CD4-positive, alpha-beta memory T cell (primary cell): ENCODE results near the gene CCDC110. TPM values are rescaled to one million over a fixed set of nuclear protein-coding genes. Genes with fewer than 3 reads are reported as not detected.

ENCODE experiments used
- CTCF ChIA-PET: fragments of 350-600 bp; sonication (Branson Sonifier 250); formaldehyde crosslinking; loops from one replicate; lab custom pipeline; 2021; ENCODE audit warnings: inconsistent platforms; ENCODE audit not compliant: partially characterized antibody; lab: Charles Lee
- POLR2A ChIA-PET: fragments of 350-600 bp; sonication (Branson Sonifier 250); formaldehyde crosslinking; loops from one replicate; lab custom pipeline; 2021; ENCODE audit not compliant: partially characterized antibody; lab: Charles Lee
- DNase-seq, 5 donors: peaks; one replicate each; pipeline versions ENCODE4 v3.0.0 to v3.0.0-alpha.2; 2020 to 2022; ENCODE audit warnings: mixed read lengths in 1 of 5
- H3K27ac ChIP-seq: one replicate; pipeline ENCODE4 v1.7.0; 2013; ENCODE audit warnings: low read depth, low read length
- H3K27me3 ChIP-seq: 2 replicates; pipeline ENCODE4 v1.7.0; 2013; ENCODE audit warnings: mild to moderate bottlenecking, low read length, moderate library complexity; ENCODE audit not compliant: insufficient read depth
- H3K36me3 ChIP-seq: 2 replicates; pipeline ENCODE4 v1.7.0; 2013; ENCODE audit warnings: mild to moderate bottlenecking, low read length, moderate library complexity; ENCODE audit not compliant: insufficient read depth
- H3K4me1 ChIP-seq: 2 replicates; pipeline ENCODE4 v1.7.0; 2013; ENCODE audit warnings: mild to moderate bottlenecking, low read length, moderate library complexity; ENCODE audit not compliant: insufficient read depth
- H3K4me3 ChIP-seq, 2 donors: one replicate each; pipeline ENCODE4 v1.7.0; 2013; ENCODE audit warnings: low read length in 2 of 2, mild to moderate bottlenecking in 1 of 2
- H3K9me3 ChIP-seq, 2 donors: one replicate each; pipeline ENCODE4 v1.7.0; 2013; ENCODE audit warnings: low read length in 2 of 2, control low read depth in 1 of 2; ENCODE audit not compliant: control insufficient read depth in 1 of 2
- H3K27ac Mint-ChIP-seq, 7 donors: one replicate each; pipeline ENCODE4 v1.8.0; 2020 to 2021; ENCODE audit warnings: mixed read lengths in 7 of 7, mild to moderate bottlenecking in 6 of 7, inconsistent platforms in 3 of 7, moderate library complexity in 3 of 7
- H3K27me3 Mint-ChIP-seq, 2 donors: one replicate each; pipeline ENCODE4 v1.8.0; 2020 to 2021; ENCODE audit warnings: mixed read lengths in 2 of 2
- H3K36me3 Mint-ChIP-seq, 2 donors: one replicate each; pipeline ENCODE4 v1.8.0; 2020 to 2021; ENCODE audit warnings: mixed read lengths in 2 of 2, inconsistent platforms in 1 of 2, mild to moderate bottlenecking in 1 of 2
- H3K4me1 Mint-ChIP-seq, 4 donors: one replicate each; pipeline ENCODE4 v1.8.0; 2020 to 2021; ENCODE audit warnings: mixed read lengths in 4 of 4, mild to moderate bottlenecking in 1 of 4
- H3K4me3 Mint-ChIP-seq, 8 donors: one replicate each; pipeline ENCODE4 v1.8.0; 2020 to 2021; ENCODE audit warnings: mixed read lengths in 8 of 8, mild to moderate bottlenecking in 7 of 8, moderate library complexity in 6 of 8, inconsistent platforms in 3 of 8
- H3K9me3 Mint-ChIP-seq, 8 donors: one replicate each; pipeline ENCODE4 v1.8.0; 2020 to 2021; ENCODE audit warnings: mixed read lengths in 8 of 8, mild to moderate bottlenecking in 5 of 8, inconsistent platforms in 3 of 8, moderate library complexity in 1 of 8
- intact Hi-C: fragments of 100-400 bp; cut with micrococcal nuclease; formaldehyde crosslinking; loops from one replicate; pipeline ENCODE4 v1.15.1; 2023
- polyA plus RNA-seq, 2 donors: library from polyadenylated mRNA; unstranded; fragments of 300-500 nt; fragmentation: Illumina TruSeq; gene quantifications; one replicate each; pipeline ENCODE4 v1.2.3, GENCODE V29; 2021
- total RNA-seq, 2 experiments: library from RNA; stranded (reverse); gene quantifications; one replicate each; pipeline ENCODE4 v1.2.3, GENCODE V29; 2021

Gene CCDC110
- total and polyA plus RNA-seq, 4 experiments from 2014 or later: 0.19 to 0.90 (median 0.24) TPM; not detected in 1

DNA sequence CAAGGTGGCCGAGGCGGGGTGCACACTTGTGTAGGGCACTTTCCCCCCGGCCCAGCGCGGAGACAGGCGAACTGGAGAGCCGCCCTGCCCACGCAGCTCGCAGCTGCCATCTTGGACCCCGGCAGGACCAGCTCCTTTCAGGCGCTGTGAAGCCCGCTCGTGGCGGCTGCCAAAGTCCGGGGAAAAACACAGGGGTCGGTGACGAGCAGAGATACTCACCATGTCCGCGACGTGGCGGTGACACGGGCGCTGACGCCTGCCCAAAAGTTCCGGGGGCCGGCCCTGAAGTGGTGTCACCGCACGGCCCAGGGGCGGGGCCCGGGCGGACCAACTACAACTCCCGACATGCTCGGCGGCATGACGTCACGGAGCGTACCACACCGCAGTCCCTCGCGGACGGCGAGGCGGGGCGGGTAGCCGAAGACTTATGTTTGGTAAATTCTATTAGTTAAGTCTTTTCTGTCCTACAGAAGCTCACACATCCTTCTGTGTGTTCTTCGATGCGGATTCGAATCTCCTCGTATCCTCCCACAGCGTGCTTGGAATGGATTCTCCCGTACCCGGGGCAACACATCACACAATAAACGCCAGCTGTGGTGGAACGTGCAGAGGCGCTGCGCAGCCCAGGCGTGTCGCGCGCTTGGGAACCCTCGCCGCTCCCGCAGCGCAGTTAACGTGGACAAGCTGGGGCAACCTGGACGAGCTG is 45.7 kb downstream of the CCDC110 start, which contains the start of gene UFSP2:
UFSP2 (minus strand) TSS at position 318 of the 706 bp plus-strand sequence; CDS start at position 222, 96 bp downstream.
- peaks cover 11 to 31% of the 10 kb centered on the region in 2 donors for H3K36me3 Mint-ChIP-seq
- H3K4me1 ChIP-seq: peaks cover 24% of the 10 kb centered on the region
- no peaks in the 10 kb centered on the region for H3K27me3 ChIP-seq
- H3K4me3 Mint-ChIP-seq: peak within 1 kb of the TSS; percentile 89 to 98 (median 96)
- no peaks in the 10 kb centered on the region for H3K9me3 Mint-ChIP-seq
- DNase-seq: peak; percentile 91 to 96 (median 92)
- H3K27ac Mint-ChIP-seq: peak within 1 kb of the TSS; percentile 92 to 100 (median 100)
- intact Hi-C loops: loop anchor here (1.0 kb wide), 3 partner anchors 29 to 221 kb away; partner anchors contain the start of genes ANKRD37 and CCDC110
- peak within 1 kb of the TSS; percentile 45 to 77 for H3K4me3 ChIP-seq
- H3K36me3 ChIP-seq: no peaks in the 10 kb centered on the region
- CTCF ChIA-PET: interaction anchor here (1.0 to 2.3 kb wide), 6 partner anchors 10 to 172 kb away, joined by 3 to 10 read pairs (median 6); partner anchors contain the start of genes ANKRD37 and LRP2BP
- H3K27ac ChIP-seq: peak within 1 kb of the TSS; percentile 99
- peaks cover 23 to 46% (median 29%) of the 10 kb centered on the region in 4 donors for H3K4me1 Mint-ChIP-seq
- POLR2A ChIA-PET: interaction anchor here (0.6 to 5.4 kb wide), 21 partner anchors 9 to 951 kb away, joined by 3 to 94 read pairs (median 4); partner anchors contain the start of genes ANKRD37, CYP4V2, IRF2 and LRP2BP
- H3K27me3 Mint-ChIP-seq: peaks cover 1 to 2% of the 10 kb centered on the region in 2 donors
- H3K9me3 ChIP-seq: no peaks in the 10 kb centered on the region

DNA sequence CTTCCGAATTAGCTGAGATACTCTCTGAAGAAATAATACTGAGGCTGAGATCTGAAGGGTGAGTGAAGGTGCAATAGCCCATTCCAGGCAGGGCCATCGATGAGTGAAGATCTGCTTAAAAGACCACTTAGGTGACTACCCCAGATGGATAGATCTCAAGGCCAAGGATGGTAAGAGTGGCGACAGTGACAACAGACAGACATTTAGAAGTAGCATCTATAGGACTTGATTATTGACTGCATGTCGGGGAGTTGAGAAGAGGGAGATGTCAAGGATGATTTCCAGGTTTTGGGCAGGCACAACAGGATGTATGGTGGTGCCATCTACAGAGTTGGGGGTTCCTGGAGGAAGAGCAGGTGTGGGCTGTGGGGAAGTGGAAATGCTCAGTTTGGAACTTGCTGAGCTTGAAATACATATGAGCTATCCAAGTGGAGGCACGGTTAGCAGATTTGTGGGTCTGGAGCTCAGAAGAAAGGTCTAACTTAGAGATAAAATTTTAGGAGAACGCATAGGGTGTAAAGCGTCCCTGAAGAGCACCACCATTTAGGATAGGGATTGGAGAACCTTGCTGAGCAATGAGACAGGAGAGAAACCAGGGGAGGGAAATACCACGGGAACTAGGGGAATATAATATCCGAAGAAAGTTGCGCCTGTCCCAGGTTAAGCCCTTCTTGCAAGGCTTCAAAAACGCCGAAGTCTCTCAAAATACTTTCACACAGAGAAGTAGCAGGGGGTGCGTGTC is 46.5 kb downstream of the CCDC110 start:
- Histone ChIP-seq H3K27me3 (no peaks in the 10 kb centered on the region), H3K36me3 (no peaks in the 10 kb centered on the region), H3K4me1 (peaks cover 24% of the 10 kb centered on the region), H3K9me3 (no peaks in the 10 kb centered on the region), H3K27ac (peak overlapping the region; percentile 99), H3K4me3 (peak overlapping the region; percentile 45 to 77)
- Mint-ChIP-seq H3K9me3 (no peaks in the 10 kb centered on the region), H3K27me3 (peaks cover 1 to 2% of the 10 kb centered on the region in 2 donors), H3K4me3 (peak overlapping the region; percentile 89 to 98 (median 96)), H3K36me3 (peaks cover 11 to 33% of the 10 kb centered on the region in 2 donors), H3K27ac (peak overlapping the region; percentile 92 to 100 (median 100)), H3K4me1 (peaks cover 23 to 46% (median 29%) of the 10 kb centered on the region in 4 donors)
- ChIA-PET CTCF (interaction anchor here (1.0 to 2.3 kb wide), 7 partner anchors 11 to 287 kb away, joined by 3 to 10 read pairs (median 6); partner anchors contain the start of genes ANKRD37 and LRP2BP), POLR2A (interaction anchor here (0.6 to 5.4 kb wide), 18 partner anchors 8 to 951 kb away, joined by 3 to 94 read pairs (median 4); partner anchors contain the start of genes ANKRD37, CYP4V2, IRF2 and LRP2BP)
- intact Hi-C loops: loop anchor here (1.0 kb wide), 3 partner anchors 29 to 221 kb away; partner anchors contain the start of genes ANKRD37 and CCDC110
- DNase-seq: peak in 2 of 5 donors; percentile 7 to 41

DNA sequence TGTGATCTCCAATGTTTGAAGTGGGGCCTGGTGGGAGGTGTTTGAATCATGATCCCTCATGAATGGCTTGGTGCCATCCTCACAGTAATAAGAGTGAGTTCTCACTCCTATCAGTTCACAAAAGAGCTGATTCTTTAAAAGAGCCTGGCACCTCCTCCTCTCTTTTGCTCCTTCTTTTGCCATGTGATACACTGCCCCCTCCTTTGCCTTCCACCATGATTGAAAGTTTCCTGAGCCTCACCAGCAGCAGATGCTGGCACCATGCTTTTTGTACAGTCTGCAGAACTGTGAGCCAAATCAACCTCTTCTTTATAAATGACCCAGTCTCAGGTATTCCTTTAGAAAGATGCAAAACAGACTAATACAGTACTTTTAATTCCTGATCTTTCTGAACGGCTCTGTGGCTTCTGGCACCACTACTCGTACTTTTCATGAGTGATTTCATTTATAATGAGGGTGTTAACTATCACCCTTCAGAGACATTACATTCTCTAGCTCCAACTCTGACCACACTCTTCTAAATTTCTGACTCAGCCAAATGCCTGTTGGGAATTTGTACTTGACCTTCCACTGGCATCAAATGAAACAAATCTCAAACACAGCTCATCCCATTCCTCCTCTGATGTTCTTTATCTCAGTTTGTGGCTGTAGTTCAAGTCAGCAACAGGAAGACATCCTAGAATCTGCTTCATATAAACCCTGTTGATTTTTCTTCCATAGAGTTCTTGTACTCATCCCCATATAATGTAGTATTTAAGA is 50.0 kb downstream of the CCDC110 start:
- Mint-ChIP-seq H3K4me1 (peaks cover 23 to 48% (median 28%) of the 10 kb centered on the region in 4 donors), H3K27ac (peak overlapping the region in 3 of 7 donors; percentile 8 to 63 (median 13)), H3K27me3 (peaks cover 0 to 1% of the 10 kb centered on the region in 2 donors), H3K4me3 (no peak overlapping the region), H3K36me3 (peaks cover 33 to 54% of the 10 kb centered on the region in 2 donors), H3K9me3 (no peaks in the 10 kb centered on the region)
- Histone ChIP-seq H3K9me3 (no peaks in the 10 kb centered on the region), H3K27me3 (no peaks in the 10 kb centered on the region), H3K36me3 (peaks cover 5% of the 10 kb centered on the region), H3K27ac (no peak overlapping the region), H3K4me3 (no peak overlapping the region), H3K4me1 (peaks cover 24% of the 10 kb centered on the region)
- POLR2A ChIA-PET: no interaction called here
- CTCF ChIA-PET: no interaction called here
- DNase-seq: no peak
- intact Hi-C loops: no loop called here

DNA sequence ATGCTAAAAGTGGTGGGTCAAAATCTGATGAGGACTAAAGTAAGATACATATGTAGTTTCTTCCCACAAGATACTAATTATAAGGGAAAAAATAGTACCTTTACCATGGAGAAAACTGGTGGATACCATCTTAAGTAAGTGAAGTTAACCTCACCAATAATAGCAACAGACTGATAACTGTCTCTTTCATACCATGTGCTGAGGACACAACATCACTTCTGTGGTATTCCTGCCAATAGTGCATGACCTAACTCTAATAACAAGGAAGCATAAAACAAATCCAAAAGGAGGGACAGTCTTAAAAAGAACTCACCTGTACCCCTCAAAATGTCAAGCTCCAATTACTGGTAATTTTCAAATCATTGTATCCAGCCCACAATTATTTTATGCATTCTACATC is 54.6 kb downstream of the CCDC110 start:
- DNase-seq: no peak
- POLR2A ChIA-PET: interaction anchor here (1.3 kb wide), 1 partner anchor 9 kb away, joined by 4 read pairs; the partner anchor contains the start of gene UFSP2
- CTCF ChIA-PET: no interaction called here
- H3K36me3 Mint-ChIP-seq: peaks cover 43 to 62% of the 10 kb centered on the region in 2 donors
- Histone ChIP-seq H3K27ac (no peak overlapping the region), H3K9me3 (no peaks in the 10 kb centered on the region), H3K27me3 (no peaks in the 10 kb centered on the region), H3K4me1 (no peaks in the 10 kb centered on the region), H3K4me3 (no peak overlapping the region), H3K36me3 (peaks cover 14% of the 10 kb centered on the region)
- H3K4me3 Mint-ChIP-seq: no peak overlapping the region
- H3K4me1 Mint-ChIP-seq: peaks cover 5 to 12% (median 9%) of the 10 kb centered on the region in 4 donors
- intact Hi-C loops: no loop called here
- H3K27me3 Mint-ChIP-seq: no peaks in the 10 kb centered on the region
- no peak overlapping the region for H3K27ac Mint-ChIP-seq
- H3K9me3 Mint-ChIP-seq: no peaks in the 10 kb centered on the region

DNA sequence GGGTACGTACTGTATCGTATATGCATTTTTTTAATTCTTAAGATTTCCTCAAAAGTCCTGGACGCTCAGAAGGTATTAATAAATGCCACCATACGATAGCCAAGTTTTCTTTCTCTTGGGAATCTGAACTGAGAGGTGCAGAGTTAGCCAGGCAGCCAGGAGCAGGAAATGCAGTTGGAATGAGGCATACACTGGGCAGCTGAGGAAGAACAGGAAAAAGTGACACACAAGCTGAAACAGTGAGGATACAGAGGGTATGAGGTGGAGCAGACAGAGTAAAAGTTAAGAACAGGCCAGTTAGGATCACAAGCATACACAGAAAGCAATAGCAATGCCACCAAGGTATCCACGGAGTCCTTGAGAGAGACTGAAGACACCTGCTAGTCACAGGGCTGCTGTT is 59.1 kb downstream of the CCDC110 start:
- no peaks in the 10 kb centered on the region for H3K9me3 ChIP-seq
- H3K36me3 ChIP-seq: peaks cover 26% of the 10 kb centered on the region
- no peak overlapping the region for H3K27ac ChIP-seq
- ChIA-PET CTCF (no interaction called here), POLR2A (interaction anchor here (0.8 kb wide), 1 partner anchor 13 kb away, joined by 3 read pairs; no protein-coding TSS in a partner anchor)
- H3K27me3 Mint-ChIP-seq: no peaks in the 10 kb centered on the region
- H3K27me3 ChIP-seq: no peaks in the 10 kb centered on the region
- intact Hi-C loops: no loop called here
- no peak for DNase-seq
- peaks cover 39 to 61% of the 10 kb centered on the region in 2 donors for H3K36me3 Mint-ChIP-seq
- no peaks in the 10 kb centered on the region for H3K9me3 Mint-ChIP-seq
- peaks cover 0 to 4% (median 3%) of the 10 kb centered on the region in 4 donors for H3K4me1 Mint-ChIP-seq
- no peak overlapping the region for H3K4me3 ChIP-seq
- H3K4me1 ChIP-seq: no peaks in the 10 kb centered on the region
- H3K27ac Mint-ChIP-seq: peak overlapping the region in 3 of 7 donors; percentile 6 to 44 (median 39)
- no peak overlapping the region for H3K4me3 Mint-ChIP-seq

DNA sequence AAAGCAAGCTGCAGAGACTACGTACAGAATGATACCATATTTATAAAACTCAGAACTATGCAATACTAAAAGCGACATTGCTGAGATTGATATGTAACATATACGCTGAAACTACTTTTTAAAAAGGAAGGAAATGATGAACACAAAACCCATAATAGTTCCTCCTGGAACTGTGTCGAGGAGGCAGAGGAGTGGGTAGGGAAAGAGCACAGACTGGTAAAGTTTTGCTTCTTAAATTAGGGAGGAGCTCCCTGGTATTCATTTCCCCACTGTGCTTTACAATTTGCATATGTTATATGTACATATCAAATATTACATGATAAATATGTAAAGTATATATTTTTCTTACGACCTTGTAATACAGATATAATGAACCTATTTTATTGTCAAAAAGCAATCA is 59.7 kb downstream of the CCDC110 start:
- no peaks in the 10 kb centered on the region for H3K9me3 ChIP-seq
- H3K27ac Mint-ChIP-seq: no peak overlapping the region
- H3K4me3 ChIP-seq: no peak overlapping the region
- no peaks in the 10 kb centered on the region for H3K27me3 ChIP-seq
- ChIA-PET CTCF (no interaction called here), POLR2A (no interaction called here)
- peaks cover 22% of the 10 kb centered on the region for H3K36me3 ChIP-seq
- H3K4me3 Mint-ChIP-seq: no peak overlapping the region
- H3K27me3 Mint-ChIP-seq: no peaks in the 10 kb centered on the region
- DNase-seq: no peak
- H3K27ac ChIP-seq: no peak overlapping the region
- no peaks in the 10 kb centered on the region for H3K4me1 ChIP-seq
- peaks cover 34 to 56% of the 10 kb centered on the region in 2 donors for H3K36me3 Mint-ChIP-seq
- intact Hi-C loops: no loop called here
- no peaks in the 10 kb centered on the region for H3K9me3 Mint-ChIP-seq
- peaks cover 0 to 4% (median 3%) of the 10 kb centered on the region in 4 donors for H3K4me1 Mint-ChIP-seq
